PFSK-1 (cell line): ENCODE measurements around the gene ATF7IP2.

Experiments
- FOXP2 ChIP-seq: optimal IDR thresholded peaks from 2 replicates; pipeline ENCODE3; 2011; ENCODE audit warnings: borderline replicate concordance, control low read depth, inconsistent platforms; ENCODE audit not compliant: insufficient read depth; ENCODE audit errors: extremely low read length, extremely low read depth
- POLR2AphosphoS5 ChIP-seq: IDR thresholded peaks from 2 replicates; pipeline ENCODE4 v1.6.1; 2012; ENCODE audit warnings: low read depth, mild to moderate bottlenecking, control low read depth, low read length, moderate library complexity
- REST ChIP-seq, 2 experiments: IDR thresholded peaks; 2 replicates each; pipeline versions ENCODE4 v1.6.1 to v1.8.0; 2011 to 2012; ENCODE audit warnings: low read depth in 2 of 2, low read length in 2 of 2, control low read depth in 1 of 2, inconsistent platforms in 1 of 2, mild to moderate bottlenecking in 1 of 2, moderate library complexity in 1 of 2; ENCODE audit not compliant: insufficient read depth in 1 of 2
- SIN3A ChIP-seq: IDR thresholded peaks from 2 replicates; pipeline ENCODE4 v1.6.1; 2012; ENCODE audit warnings: mild to moderate bottlenecking, low read length, moderate library complexity, borderline replicate concordance; ENCODE audit not compliant: insufficient read depth
- TAF1 ChIP-seq: IDR thresholded peaks from 2 replicates; pipeline ENCODE4 v1.6.1; 2012; ENCODE audit warnings: low read length, control low read depth, borderline replicate concordance; ENCODE audit not compliant: insufficient read depth

Gene ATF7IP2

GRCh38 chr16:10501016-10501607 lies 115.3 kb downstream of the ATF7IP2 start:
- no peak for TF ChIP-seq TAF1
- no peak for TF ChIP-seq POLR2AphosphoS5
- TF ChIP-seq FOXP2 = no peak
- TF ChIP-seq SIN3A = no peak
- no peak for TF ChIP-seq REST (IDR thresholded peaks at IDR 0.05; ENCODE audit: insufficient read depth in 1 of 2, low read depth in 2 of 2, low read length in 2 of 2)

GRCh38 chr16:10502776-10503175 lies 116.9 kb downstream of the ATF7IP2 start:
- no peak for TF ChIP-seq TAF1
- TF ChIP-seq SIN3A = no peak
- no peak for TF ChIP-seq REST (IDR thresholded peaks at IDR 0.05; ENCODE audit: insufficient read depth in 1 of 2, low read depth in 2 of 2, low read length in 2 of 2)
- TF ChIP-seq FOXP2 = no peak
- no peak for TF ChIP-seq POLR2AphosphoS5

GRCh38 chr16:10504404-10504885 lies 118.6 kb downstream of the ATF7IP2 start:
- TF ChIP-seq FOXP2 (no peak), SIN3A (no peak), REST (IDR thresholded peaks at IDR 0.05; ENCODE audit: insufficient read depth in 1 of 2, low read depth in 2 of 2, low read length in 2 of 2) (no peak), POLR2AphosphoS5 (no peak), TAF1 (no peak)

GRCh38 chr16:10509534-10510025 lies 123.7 kb downstream of the ATF7IP2 start:
- TF ChIP-seq FOXP2 = no peak
- TF ChIP-seq SIN3A = no peak
- no peak for TF ChIP-seq TAF1
- no peak for TF ChIP-seq POLR2AphosphoS5
- TF ChIP-seq REST (IDR thresholded peaks at IDR 0.05; ENCODE audit: insufficient read depth in 1 of 2, low read depth in 2 of 2, low read length in 2 of 2) = no peak
